ENCODE data around the gene CFAP97.

CFAP97 gene

DNA sequence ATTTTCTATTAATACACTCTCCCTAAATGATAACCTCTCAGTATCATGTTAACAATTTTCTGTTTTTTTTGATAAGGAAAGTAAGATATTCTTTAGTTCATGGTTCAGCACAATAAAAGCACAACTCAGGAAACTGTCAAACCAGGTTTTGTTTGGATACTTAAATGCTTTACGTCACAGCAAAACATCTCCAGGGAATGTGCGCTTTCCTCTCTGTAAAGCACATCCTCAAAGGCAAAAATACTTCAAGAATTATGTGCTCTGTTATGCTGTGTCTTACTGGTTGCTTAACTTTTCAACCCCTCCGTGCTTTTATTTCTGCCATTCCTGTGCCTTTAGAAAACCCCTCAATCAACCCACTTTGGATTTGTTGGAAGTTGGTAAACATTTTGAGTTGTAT, 33.4 kb upstream of the CFAP97 start:
- H3K9me3 ChIP-seq (ENCODE audit: control insufficient read depth, insufficient read depth, low read length) = no peaks in the 10 kb centered on the region
- no peak overlapping the region for H3K9ac ChIP-seq (ENCODE audit: low read depth, low read length)
- no peaks in the 10 kb centered on the region for H3K36me3 ChIP-seq (ENCODE audit: control insufficient read depth, insufficient read depth, low read length)
- H3K4me1 ChIP-seq (ENCODE audit: control insufficient read depth, insufficient read depth, low read length) = no peaks in the 10 kb centered on the region
- H3K4me3 ChIP-seq (ENCODE audit: low read depth, low read length) = no peak overlapping the region
- no peaks in the 10 kb centered on the region for H3K27me3 ChIP-seq (ENCODE audit: control insufficient read depth, insufficient read depth, low read length)

DNA sequence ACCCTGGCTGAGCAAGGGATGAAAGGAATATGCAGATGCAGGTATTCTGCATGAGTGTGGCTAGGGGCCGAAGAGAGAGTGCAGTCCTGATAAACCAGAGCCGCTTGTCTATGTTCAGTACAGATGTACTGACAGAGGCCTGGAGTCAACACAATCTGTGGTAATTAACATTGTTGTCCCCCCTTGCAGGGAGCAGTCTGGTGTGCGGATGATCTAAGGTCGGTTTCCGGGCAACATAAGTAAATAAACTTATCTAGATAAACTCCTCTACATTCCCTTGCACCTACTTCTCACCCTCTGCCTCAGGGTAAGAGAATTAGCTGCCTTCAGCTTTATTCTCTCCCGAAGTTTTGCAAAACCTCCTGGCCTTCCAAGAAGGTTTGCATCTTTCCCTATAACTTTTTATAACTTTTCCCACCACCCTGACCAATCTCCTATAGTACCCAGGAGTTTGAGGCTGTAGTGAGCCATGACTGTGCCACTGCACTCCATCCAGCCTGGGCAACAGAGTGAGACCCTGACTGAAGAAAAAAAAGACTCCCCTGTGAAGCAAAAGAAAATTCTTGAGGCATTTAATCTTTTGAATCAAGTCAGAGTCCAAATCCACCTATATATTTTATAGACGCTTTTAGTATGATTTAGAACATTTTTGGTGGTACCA, 32.2 kb upstream of the CFAP97 start:
- Histone ChIP-seq H3K9me3 (ENCODE audit: control insufficient read depth, insufficient read depth, low read length) (no peaks in the 10 kb centered on the region), H3K36me3 (ENCODE audit: control insufficient read depth, insufficient read depth, low read length) (no peaks in the 10 kb centered on the region), H3K4me1 (ENCODE audit: control insufficient read depth, insufficient read depth, low read length) (no peaks in the 10 kb centered on the region), H3K4me3 (ENCODE audit: low read depth, low read length) (no peak overlapping the region), H3K9ac (ENCODE audit: low read depth, low read length) (no peak overlapping the region), H3K27me3 (ENCODE audit: control insufficient read depth, insufficient read depth, low read length) (no peaks in the 10 kb centered on the region)

DNA sequence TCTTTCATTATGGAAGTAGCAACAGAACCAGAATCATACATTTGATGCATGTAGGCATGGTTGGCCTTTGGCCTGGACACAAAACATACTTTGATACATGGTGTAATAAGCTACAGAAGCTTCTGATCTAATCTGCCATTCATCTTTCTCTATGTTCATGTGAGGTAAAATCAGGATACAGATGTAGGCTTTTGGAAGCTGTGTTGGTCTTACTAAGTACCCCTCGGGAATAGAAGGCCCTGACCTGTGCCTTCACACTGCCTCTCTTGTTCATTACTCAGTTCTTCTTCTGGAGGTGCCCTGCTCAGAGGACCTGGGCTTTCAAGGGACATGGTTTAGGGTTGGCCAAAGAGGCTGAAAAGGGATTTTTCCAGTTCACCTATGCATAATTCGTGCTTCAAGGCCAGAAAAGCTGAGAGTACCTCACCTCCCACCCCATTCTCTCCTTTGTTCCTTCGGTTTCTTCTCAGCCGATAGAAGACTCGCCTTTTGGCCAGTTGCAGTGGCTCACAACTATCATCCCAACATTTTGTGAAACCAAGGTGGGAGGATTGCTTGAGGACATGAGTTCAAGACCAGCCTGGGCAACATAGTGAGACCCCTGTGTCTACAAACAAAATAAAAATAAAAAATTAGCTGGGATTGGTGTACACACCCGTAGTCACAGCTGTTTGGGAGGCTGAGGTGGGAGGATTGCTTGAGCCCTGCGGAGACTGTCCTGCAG, 31.5 kb upstream of the CFAP97 start:
- H3K27me3 ChIP-seq (ENCODE audit: control insufficient read depth, insufficient read depth, low read length) = no peaks in the 10 kb centered on the region
- no peak overlapping the region for H3K4me3 ChIP-seq (ENCODE audit: low read depth, low read length)
- no peaks in the 10 kb centered on the region for H3K36me3 ChIP-seq (ENCODE audit: control insufficient read depth, insufficient read depth, low read length)
- H3K9ac ChIP-seq (ENCODE audit: low read depth, low read length) = no peak overlapping the region
- no peaks in the 10 kb centered on the region for H3K9me3 ChIP-seq (ENCODE audit: control insufficient read depth, insufficient read depth, low read length)
- no peaks in the 10 kb centered on the region for H3K4me1 ChIP-seq (ENCODE audit: control insufficient read depth, insufficient read depth, low read length)

- H3K4me3 ChIP-seq (ENCODE audit: low read depth, low read length) = no peak overlapping the region
- no peaks in the 10 kb centered on the region for H3K4me1 ChIP-seq (ENCODE audit: control insufficient read depth, insufficient read depth, low read length)
- no peaks in the 10 kb centered on the region for H3K9me3 ChIP-seq (ENCODE audit: control insufficient read depth, insufficient read depth, low read length)
- H3K36me3 ChIP-seq (ENCODE audit: control insufficient read depth, insufficient read depth, low read length) = no peaks in the 10 kb centered on the region
- H3K27me3 ChIP-seq (ENCODE audit: control insufficient read depth, insufficient read depth, low read length) = no peaks in the 10 kb centered on the region
- no peak overlapping the region for H3K9ac ChIP-seq (ENCODE audit: low read depth, low read length)
Observed at GRCh38 chr4:185232370-185232769, 28.6 kb upstream of the CFAP97 start.

GRCh38 chr4:185229021-185229818, 25.4 kb upstream of the CFAP97 start:
- H3K27me3 ChIP-seq (ENCODE audit: control insufficient read depth, insufficient read depth, low read length) = no peaks in the 10 kb centered on the region
- H3K4me3 ChIP-seq (ENCODE audit: low read depth, low read length) = no peak overlapping the region
- H3K4me1 ChIP-seq (ENCODE audit: control insufficient read depth, insufficient read depth, low read length) = no peaks in the 10 kb centered on the region
- H3K9ac ChIP-seq (ENCODE audit: low read depth, low read length) = no peak overlapping the region
- H3K9me3 ChIP-seq (ENCODE audit: control insufficient read depth, insufficient read depth, low read length) = no peaks in the 10 kb centered on the region
- H3K36me3 ChIP-seq (ENCODE audit: control insufficient read depth, insufficient read depth, low read length) = no peaks in the 10 kb centered on the region

DNA sequence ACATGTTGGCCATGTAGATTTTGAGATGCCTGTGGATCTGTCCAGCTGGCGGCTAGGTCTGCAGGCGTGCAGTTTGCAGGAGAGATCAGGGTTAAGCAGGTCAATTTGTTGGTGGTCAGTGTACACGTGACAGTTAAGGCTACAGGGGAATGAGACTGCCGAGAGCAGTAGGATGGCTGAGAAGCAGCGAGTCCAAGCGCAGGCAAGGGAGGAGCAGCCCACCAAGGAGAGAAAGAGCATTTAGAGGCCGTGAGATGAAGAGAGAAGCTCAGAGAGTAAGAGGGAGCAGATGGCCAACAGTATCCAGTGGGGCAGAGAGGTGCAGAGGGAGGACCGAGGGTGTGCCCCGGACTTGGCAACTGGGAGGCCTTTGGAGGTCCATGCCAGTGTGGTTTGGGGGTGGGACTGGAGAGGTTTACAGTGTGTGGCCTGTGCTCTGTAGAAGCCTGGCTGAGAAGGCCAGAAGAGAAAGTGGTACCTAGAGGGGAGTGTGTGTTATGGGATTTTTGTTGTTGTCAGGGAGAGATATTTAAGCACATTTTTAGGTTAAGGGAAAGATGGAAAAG, 24.0 kb upstream of the CFAP97 start:
- no peaks in the 10 kb centered on the region for H3K9me3 ChIP-seq (ENCODE audit: control insufficient read depth, insufficient read depth, low read length)
- no peak overlapping the region for H3K4me3 ChIP-seq (ENCODE audit: low read depth, low read length)
- no peak overlapping the region for H3K9ac ChIP-seq (ENCODE audit: low read depth, low read length)
- no peaks in the 10 kb centered on the region for H3K36me3 ChIP-seq (ENCODE audit: control insufficient read depth, insufficient read depth, low read length)
- H3K4me1 ChIP-seq (ENCODE audit: control insufficient read depth, insufficient read depth, low read length) = no peaks in the 10 kb centered on the region
- H3K27me3 ChIP-seq (ENCODE audit: control insufficient read depth, insufficient read depth, low read length) = no peaks in the 10 kb centered on the region

- no peak overlapping the region for H3K4me3 ChIP-seq (ENCODE audit: low read depth, low read length)
- H3K9me3 ChIP-seq (ENCODE audit: control insufficient read depth, insufficient read depth, low read length) = no peaks in the 10 kb centered on the region
- no peaks in the 10 kb centered on the region for H3K36me3 ChIP-seq (ENCODE audit: control insufficient read depth, insufficient read depth, low read length)
- no peaks in the 10 kb centered on the region for H3K27me3 ChIP-seq (ENCODE audit: control insufficient read depth, insufficient read depth, low read length)
- no peaks in the 10 kb centered on the region for H3K4me1 ChIP-seq (ENCODE audit: control insufficient read depth, insufficient read depth, low read length)
- H3K9ac ChIP-seq (ENCODE audit: low read depth, low read length) = no peak overlapping the region
Observed at GRCh38 chr4:185227131-185227551, 23.3 kb upstream of the CFAP97 start.

GRCh38 chr4:185225940-185226339, 22.1 kb upstream of the CFAP97 start:
- Histone ChIP-seq H3K27me3 (ENCODE audit: control insufficient read depth, insufficient read depth, low read length) (no peaks in the 10 kb centered on the region), H3K4me1 (ENCODE audit: control insufficient read depth, insufficient read depth, low read length) (no peaks in the 10 kb centered on the region), H3K9ac (ENCODE audit: low read depth, low read length) (no peak overlapping the region), H3K9me3 (ENCODE audit: control insufficient read depth, insufficient read depth, low read length) (no peaks in the 10 kb centered on the region), H3K4me3 (ENCODE audit: low read depth, low read length) (no peak overlapping the region), H3K36me3 (ENCODE audit: control insufficient read depth, insufficient read depth, low read length) (no peaks in the 10 kb centered on the region)

DNA sequence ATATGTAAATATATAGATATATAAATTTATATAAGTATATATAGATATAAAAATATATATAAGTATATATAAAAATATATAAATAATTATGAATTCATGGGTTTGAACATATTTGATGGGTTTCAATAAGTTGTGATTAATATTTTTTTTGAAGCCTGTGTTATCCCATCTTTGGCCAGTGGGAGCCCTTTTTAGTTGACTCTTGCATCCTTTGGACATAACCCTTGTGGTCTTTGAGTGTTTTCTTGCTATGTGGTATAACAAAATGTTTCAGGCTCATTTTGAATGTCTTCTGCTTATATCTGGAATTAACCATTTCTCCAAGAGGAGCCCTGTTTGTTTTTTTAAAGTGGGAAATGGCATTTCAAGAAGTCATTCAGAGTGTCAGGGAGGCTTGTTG, 20.8 kb upstream of the CFAP97 start:
- Histone ChIP-seq H3K9me3 (ENCODE audit: control insufficient read depth, insufficient read depth, low read length) (no peaks in the 10 kb centered on the region), H3K4me3 (ENCODE audit: low read depth, low read length) (no peak overlapping the region), H3K9ac (ENCODE audit: low read depth, low read length) (no peak overlapping the region), H3K36me3 (ENCODE audit: control insufficient read depth, insufficient read depth, low read length) (no peaks in the 10 kb centered on the region), H3K27me3 (ENCODE audit: control insufficient read depth, insufficient read depth, low read length) (no peaks in the 10 kb centered on the region), H3K4me1 (ENCODE audit: control insufficient read depth, insufficient read depth, low read length) (no peaks in the 10 kb centered on the region)

- no peaks in the 10 kb centered on the region for H3K9me3 ChIP-seq (ENCODE audit: control insufficient read depth, insufficient read depth, low read length)
- H3K27me3 ChIP-seq (ENCODE audit: control insufficient read depth, insufficient read depth, low read length) = no peaks in the 10 kb centered on the region
- no peak overlapping the region for H3K4me3 ChIP-seq (ENCODE audit: low read depth, low read length)
- H3K9ac ChIP-seq (ENCODE audit: low read depth, low read length) = no peak overlapping the region
- H3K36me3 ChIP-seq (ENCODE audit: control insufficient read depth, insufficient read depth, low read length) = no peaks in the 10 kb centered on the region
- H3K4me1 ChIP-seq (ENCODE audit: control insufficient read depth, insufficient read depth, low read length) = no peaks in the 10 kb centered on the region
Observed at GRCh38 chr4:185222598-185222997, 18.8 kb upstream of the CFAP97 start.

DNA sequence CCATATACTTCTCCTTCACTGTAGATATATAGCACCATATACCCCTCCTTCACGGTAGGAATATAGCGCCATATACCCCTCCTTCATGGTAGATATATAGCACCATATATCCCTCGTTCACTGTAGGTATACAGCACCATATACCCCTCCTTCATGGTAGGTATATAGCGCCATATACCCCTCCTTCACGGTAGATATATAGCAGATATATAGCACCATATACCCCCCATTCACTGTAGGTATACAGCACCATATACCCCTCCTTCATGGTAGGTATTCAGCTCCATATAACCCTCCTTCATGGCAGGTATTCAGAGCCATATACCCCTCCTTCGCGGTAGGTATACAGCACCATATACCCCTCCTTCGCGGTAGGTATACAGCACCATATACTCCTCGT, 18.1 kb upstream of the CFAP97 start:
- no peaks in the 10 kb centered on the region for H3K36me3 ChIP-seq (ENCODE audit: control insufficient read depth, insufficient read depth, low read length)
- H3K4me1 ChIP-seq (ENCODE audit: control insufficient read depth, insufficient read depth, low read length) = peaks cover 5% of the 10 kb centered on the region
- H3K4me3 ChIP-seq (ENCODE audit: low read depth, low read length) = no peak overlapping the region
- no peaks in the 10 kb centered on the region for H3K27me3 ChIP-seq (ENCODE audit: control insufficient read depth, insufficient read depth, low read length)
- no peaks in the 10 kb centered on the region for H3K9me3 ChIP-seq (ENCODE audit: control insufficient read depth, insufficient read depth, low read length)
- no peak overlapping the region for H3K9ac ChIP-seq (ENCODE audit: low read depth, low read length)
